Common myeloid progenitor, CD34-positive (primary cell): ENCODE measurements around the gene BANF1.
A peak's percentile ranks its signal among the peaks of the same experiment; 100 is the strongest.

Source experiments
- CTCF ChIA-PET: fragments of 350-600 bp; sonication (Branson Sonifier 250); formaldehyde crosslinking; loops from one replicate; lab custom pipeline; 2021; ENCODE audit warnings: antibody characterized with exemption; lab: Charles Lee
- POLR2A ChIA-PET: fragments of 350-600 bp; sonication (Branson Sonifier 250); formaldehyde crosslinking; loops from one replicate; lab custom pipeline; 2021; ENCODE audit warnings: antibody characterized with exemption; lab: Charles Lee
- DNase-seq, 3 donors: peaks; one replicate each; pipeline versions ENCODE4 v3.0.0 to v3.0.0-alpha.2; 2013
- H3K27ac ChIP-seq, 2 experiments: 1 replicate in 1 of 2; 2 replicates in 1 of 2; pipeline ENCODE4 v1.7.0; 2013; ENCODE audit warnings: inconsistent platforms in 2 of 2, low read length in 2 of 2, mild to moderate bottlenecking in 2 of 2, low read depth in 1 of 2, moderate library complexity in 1 of 2; ENCODE audit not compliant: severe bottlenecking in 2 of 2, insufficient read depth in 1 of 2, poor library complexity in 1 of 2
- H3K27me3 ChIP-seq, 5 experiments: replicated peaks in 2 of 5; 1 replicate in 3 of 5; 2 replicates in 2 of 5; pipeline versions ENCODE4 v1.6.1 to v1.7.0; 2013; ENCODE audit warnings: low read length in 4 of 5, mild to moderate bottlenecking in 2 of 5, moderate library complexity in 2 of 5, inconsistent platforms in 1 of 5; ENCODE audit not compliant: insufficient read depth in 5 of 5, control insufficient read depth in 4 of 5
- H3K36me3 ChIP-seq, 4 experiments: 1 replicate in 2 of 4; 2 replicates in 2 of 4; pipeline versions ENCODE4 v1.6.1 to v1.7.0; 2013; ENCODE audit warnings: low read length in 3 of 4, control low read depth in 1 of 4, mild to moderate bottlenecking in 1 of 4; ENCODE audit not compliant: control insufficient read depth in 4 of 4, insufficient read depth in 4 of 4
- H3K4me1 ChIP-seq, 4 experiments: 1 replicate in 3 of 4; 2 replicates in 1 of 4; pipeline versions ENCODE4 v1.6.1 to v1.7.1; 2013; ENCODE audit warnings: low read length in 3 of 4, mild to moderate bottlenecking in 3 of 4, control low read depth in 1 of 4, inconsistent platforms in 1 of 4, moderate library complexity in 1 of 4; ENCODE audit not compliant: control insufficient read depth in 4 of 4, insufficient read depth in 4 of 4; ENCODE audit errors: control extremely low read depth in 1 of 4
- H3K4me3 ChIP-seq, 7 experiments: 1 replicate in 4 of 7; 2 replicates in 3 of 7; pipeline versions ENCODE4 v1.5.1 to v1.7.0; 2013; ENCODE audit warnings: mild to moderate bottlenecking in 7 of 7, low read length in 6 of 7, moderate library complexity in 6 of 7, inconsistent platforms in 2 of 7, low read depth in 2 of 7, control low read depth in 1 of 7; ENCODE audit not compliant: insufficient read depth in 4 of 7, control insufficient read depth in 1 of 7; ENCODE audit errors: extremely low read depth in 1 of 7
- H3K9me3 ChIP-seq, 5 experiments: 1 replicate in 4 of 5; 2 replicates in 1 of 5; pipeline versions ENCODE4 v1.6.1 to v1.7.1; 2013; ENCODE audit warnings: low read length in 4 of 5, mild to moderate bottlenecking in 2 of 5, inconsistent platforms in 1 of 5, low read depth in 1 of 5, moderate library complexity in 1 of 5; ENCODE audit not compliant: control insufficient read depth in 4 of 5, insufficient read depth in 2 of 5; ENCODE audit errors: control extremely low read depth in 1 of 5
- WGBS: methylation state at CpG from one replicate; pipeline ENCODE4 v1.1.5; 2013; ENCODE audit not compliant: insufficient coverage; 5-methylcytosine and 5-hydroxymethylcytosine counted together

The BANF1 gene

GRCh38 chr11:65987336-65987735 lies 15.0 kb upstream of the BANF1 start:
- 95% methylated on average over 9 of the region's 9 CpGs for WGBS
- CTCF ChIA-PET: interaction anchor here (1.2 to 6.8 kb wide), 4 partner anchors 26 to 100 kb away, joined by 3 to 86 read pairs (median 4); partner anchors contain the start of genes CCDC85B and FIBP
- POLR2A ChIA-PET: no interaction called here
- H3K27me3 ChIP-seq: no peaks in the 10 kb centered on the region
- no peak for DNase-seq
- H3K27ac ChIP-seq: no peak overlapping the region
- peaks cover 0 to 2% (median 0%) of the 10 kb centered on the region in 4 experiments for H3K4me1 ChIP-seq
- no peak overlapping the region for H3K4me3 ChIP-seq
- H3K36me3 ChIP-seq: peaks cover 0 to 3% (median 0%) of the 10 kb centered on the region in 4 experiments
- no peaks in the 10 kb centered on the region for H3K9me3 ChIP-seq

DNA sequence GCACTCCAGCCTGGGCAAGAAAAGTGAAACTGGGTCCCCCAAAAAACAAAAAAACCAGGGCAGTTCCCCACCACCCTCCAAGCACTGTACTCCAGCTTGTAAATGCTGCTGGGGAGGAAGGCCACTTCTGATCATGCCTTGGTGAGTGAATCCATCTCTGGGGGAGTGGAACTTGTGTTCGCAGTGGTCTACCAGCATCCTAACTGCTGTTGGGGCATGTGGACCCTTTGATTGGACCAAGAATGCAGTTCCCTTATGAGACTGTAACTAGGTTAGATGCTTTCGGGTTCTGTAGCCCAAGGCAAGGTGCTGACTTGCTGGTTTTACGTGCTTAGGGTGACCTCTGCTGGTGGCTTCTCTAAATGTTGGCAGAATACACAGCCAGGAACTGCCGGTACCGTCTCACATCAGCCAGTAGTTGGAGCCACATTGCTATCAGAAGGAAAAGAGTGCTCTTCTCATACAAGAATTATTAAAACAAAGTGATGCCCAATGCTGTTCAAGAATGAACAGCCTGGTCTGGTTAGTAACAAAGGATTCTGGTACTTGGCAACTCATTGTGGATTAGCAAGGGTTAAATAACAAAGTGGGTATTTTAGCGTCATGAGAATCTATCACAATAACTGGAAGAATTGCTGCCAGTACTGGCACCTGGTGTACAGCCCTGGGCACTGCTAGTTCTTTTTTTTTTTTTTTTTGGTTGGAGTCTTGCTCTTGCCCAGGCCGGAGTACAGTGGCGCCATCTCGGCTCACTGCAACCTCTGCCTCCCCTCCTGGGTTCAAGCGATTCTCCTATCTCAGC lies 13.3 kb upstream of the BANF1 start:
- CTCF ChIA-PET: interaction anchor here (0.7 to 6.8 kb wide), 17 partner anchors 14 to 802 kb away, joined by 3 to 86 read pairs (median 4); partner anchors contain the start of genes CCDC85B, FIBP and KAT5
- Histone ChIP-seq H3K27ac (no peak overlapping the region), H3K4me1 (peaks cover 0 to 2% (median 0%) of the 10 kb centered on the region in 4 experiments), H3K9me3 (no peaks in the 10 kb centered on the region), H3K4me3 (peak overlapping the region in 1 of 7 experiments; percentile 23), H3K36me3 (peaks cover 0 to 3% (median 0%) of the 10 kb centered on the region in 4 experiments), H3K27me3 (no peaks in the 10 kb centered on the region)
- 8% methylated on average over 3 of the region's 10 CpGs for WGBS
- peak; percentile 97 to 99 (median 98) for DNase-seq
- POLR2A ChIA-PET: interaction anchor here (0.8 to 1.0 kb wide), 2 partner anchors 56 to 98 kb away, joined by 4 to 5 read pairs; partner anchors contain the start of gene CCDC85B

DNA sequence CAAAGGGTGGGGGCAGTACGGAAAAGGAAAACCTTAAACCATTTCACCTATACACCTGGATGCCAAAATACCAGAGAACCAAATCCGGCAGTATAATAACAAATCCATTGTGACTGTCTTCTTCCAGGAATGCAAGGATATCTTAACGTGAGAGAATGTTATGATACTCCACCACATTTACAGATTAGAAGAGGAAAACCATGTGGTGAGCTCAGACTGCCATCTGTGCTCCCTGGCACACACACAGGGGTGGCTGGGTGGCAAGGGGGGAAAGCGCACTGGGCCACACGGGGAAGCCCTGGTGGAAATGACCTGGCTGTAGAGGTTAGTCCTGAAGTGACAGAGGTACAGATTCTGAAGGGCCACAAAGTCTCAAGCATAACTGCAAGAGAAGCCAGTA lies 10.2 kb upstream of the BANF1 start:
- POLR2A ChIA-PET: interaction anchor here (0.6 kb wide), 1 partner anchor 681 kb away, joined by 3 read pairs; no protein-coding TSS in a partner anchor
- Histone ChIP-seq H3K27ac (no peak overlapping the region), H3K27me3 (no peaks in the 10 kb centered on the region), H3K4me3 (no peak overlapping the region), H3K36me3 (peaks cover 0 to 9% (median 3%) of the 10 kb centered on the region in 4 experiments), H3K9me3 (no peaks in the 10 kb centered on the region), H3K4me1 (peaks cover 0 to 2% (median 0%) of the 10 kb centered on the region in 4 experiments)
- CTCF ChIA-PET: interaction anchor here (0.8 to 6.0 kb wide), 8 partner anchors 9 to 281 kb away, joined by 3 to 36 read pairs (median 4); partner anchors contain the start of genes CCDC85B and FIBP
- no peak for DNase-seq
- 81% methylated on average over 3 of the region's 5 CpGs for WGBS

GRCh38 chr11:65997286-65997685 lies 5.0 kb upstream of the BANF1 start:
- Histone ChIP-seq H3K27me3 (no peaks in the 10 kb centered on the region), H3K4me3 (no peak overlapping the region), H3K36me3 (peaks cover 19 to 39% (median 30%) of the 10 kb centered on the region in 4 experiments), H3K9me3 (no peaks in the 10 kb centered on the region), H3K27ac (no peak overlapping the region), H3K4me1 (peaks cover 1 to 14% (median 8%) of the 10 kb centered on the region in 4 experiments)
- WGBS: 86% methylated on average over 2 of the region's 2 CpGs
- POLR2A ChIA-PET: no interaction called here
- peak in 2 of 3 donors; percentile 40 to 58 for DNase-seq
- CTCF ChIA-PET: no interaction called here

DNA sequence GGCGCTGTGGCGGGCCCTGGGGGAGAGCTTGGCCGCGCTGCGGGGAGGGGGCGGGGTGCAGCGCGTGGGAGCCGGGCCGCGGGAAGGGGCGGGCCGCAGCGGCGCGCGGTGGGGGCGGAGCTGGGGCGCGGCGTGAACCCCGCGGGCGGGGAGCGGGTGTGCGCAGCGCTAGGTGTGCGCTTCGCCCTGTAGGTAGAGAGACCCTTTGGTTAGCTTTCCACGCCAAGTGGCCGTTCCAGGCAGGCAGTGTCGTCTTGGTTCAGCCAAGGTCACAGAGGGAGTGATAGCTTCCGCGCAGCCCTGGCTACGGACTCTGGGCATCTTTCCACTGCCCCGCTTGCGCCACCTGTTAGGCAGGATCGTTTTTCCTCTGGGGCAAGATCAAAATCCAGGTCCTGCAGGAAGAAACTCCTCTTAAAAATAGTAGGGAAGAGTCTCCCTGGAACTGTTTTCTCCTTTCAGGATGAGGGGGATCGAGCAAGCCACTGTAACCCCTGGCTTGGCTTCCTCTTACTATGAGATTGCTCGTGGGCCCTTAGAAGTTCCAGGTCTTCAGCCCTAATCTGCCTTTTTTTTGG lies 434 bp downstream of the BANF1 start:
- no peak for DNase-seq
- CTCF ChIA-PET: interaction anchor here (0.7 to 1.6 kb wide), 6 partner anchors 9 to 65 kb away, joined by 3 to 7 read pairs (median 4); partner anchors contain the start of gene CST6

DNA sequence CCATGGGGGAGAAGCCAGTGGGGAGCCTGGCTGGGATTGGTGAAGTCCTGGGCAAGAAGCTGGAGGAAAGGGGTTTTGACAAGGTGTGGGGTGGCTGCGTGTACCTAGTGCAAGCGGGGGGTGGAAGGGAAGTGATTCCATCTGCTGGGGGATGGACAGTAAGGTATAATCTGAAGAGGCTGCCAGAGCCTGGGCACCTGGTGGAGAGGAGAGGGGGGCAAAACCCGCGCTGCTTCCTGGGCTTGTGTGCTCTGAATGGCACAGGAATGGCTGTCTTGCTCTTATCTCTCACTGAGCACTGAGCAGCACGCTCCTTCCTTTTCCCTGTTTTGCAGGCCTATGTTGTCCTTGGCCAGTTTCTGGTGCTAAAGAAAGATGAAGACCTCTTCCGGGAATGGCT lies 988 bp downstream of the BANF1 start:
- peak overlapping the region in 6 of 7 experiments; percentile 96 to 100 (median 100) for H3K4me3 ChIP-seq
- H3K4me1 ChIP-seq: peaks cover 1 to 31% (median 19%) of the 10 kb centered on the region in 4 experiments
- H3K9me3 ChIP-seq: no peaks in the 10 kb centered on the region
- CTCF ChIA-PET: interaction anchor here (0.8 to 1.6 kb wide), 3 partner anchors 9 to 19 kb away, joined by 3 to 7 read pairs (median 7); partner anchors contain the start of gene CST6
- H3K27ac ChIP-seq: peak overlapping the region; percentile 74 to 94
- no peaks in the 10 kb centered on the region for H3K27me3 ChIP-seq
- WGBS: 76% methylated on average over 4 of the region's 6 CpGs
- POLR2A ChIA-PET: interaction anchor here (1.0 to 1.3 kb wide), 2 partner anchors 113 to 143 kb away, joined by 3 to 5 read pairs; partner anchors contain the start of genes CCDC85B and MUS81
- peaks cover 16 to 45% (median 35%) of the 10 kb centered on the region in 4 experiments for H3K36me3 ChIP-seq
- DNase-seq: no peak

More for the DNA sequence above, 434 bp downstream of the BANF1 start:
- H3K9me3 ChIP-seq: no peaks in the 10 kb centered on the region
- H3K27ac ChIP-seq: peak overlapping the region; percentile 74 to 94
- POLR2A ChIA-PET: interaction anchor here (0.5 to 1.3 kb wide), 4 partner anchors 55 to 143 kb away, joined by 3 to 5 read pairs (median 4); partner anchors contain the start of genes CCDC85B and MUS81
- H3K4me1 ChIP-seq: peaks cover 1 to 31% (median 19%) of the 10 kb centered on the region in 4 experiments
- H3K27me3 ChIP-seq: no peaks in the 10 kb centered on the region
- H3K36me3 ChIP-seq: peaks cover 19 to 50% (median 39%) of the 10 kb centered on the region in 4 experiments
- WGBS: 0% methylated on average over 15 of the region's 40 CpGs
- H3K4me3 ChIP-seq: peak overlapping the region; percentile 94 to 100 (median 99)
